CD8-positive, alpha-beta memory T cell (primary cell): ENCODE data around the gene RUSF1. TPM values are rescaled to one million over a fixed set of nuclear protein-coding genes. Genes with fewer than 3 reads are reported as not detected.
"Not testable (repeated sequence)": the region's sequence is repeated elsewhere in the genome, so short reads cannot be mapped to it uniquely, and the experiment has no call there.

Experiments used
- CTCF ChIA-PET: fragments of 350-600 bp; sonication (Branson Sonifier 250); formaldehyde crosslinking; loops from one replicate; lab custom pipeline; 2021; ENCODE audit warnings: antibody characterized with exemption; lab: Charles Lee
- POLR2A ChIA-PET: fragments of 350-600 bp; sonication (Branson Sonifier 250); formaldehyde crosslinking; loops from one replicate; lab custom pipeline; 2021; ENCODE audit warnings: antibody characterized with exemption; lab: Charles Lee
- DNase-seq, 5 donors: peaks; one replicate each; pipeline versions ENCODE4 v3.0.0 to v3.0.0-alpha.2; 2020 to 2022; ENCODE audit warnings: mixed read lengths in 1 of 5
- H3K27ac ChIP-seq: one replicate; pipeline ENCODE4 v1.7.0; 2013; ENCODE audit warnings: low read depth, mild to moderate bottlenecking, low read length, moderate library complexity
- H3K27me3 ChIP-seq: 2 replicates; pipeline ENCODE4 v1.7.0; 2013; ENCODE audit warnings: low read length, mild to moderate bottlenecking; ENCODE audit not compliant: insufficient read depth, poor library complexity, severe bottlenecking
- H3K36me3 ChIP-seq: 2 replicates; pipeline ENCODE4 v1.7.0; 2013; ENCODE audit warnings: mild to moderate bottlenecking, low read length, moderate library complexity; ENCODE audit not compliant: insufficient read depth
- H3K4me1 ChIP-seq: 2 replicates; pipeline ENCODE4 v1.7.0; 2013; ENCODE audit warnings: mild to moderate bottlenecking, low read length, moderate library complexity; ENCODE audit not compliant: insufficient read depth
- H3K4me3 ChIP-seq: 2 replicates; pipeline ENCODE4 v1.7.0; 2013; ENCODE audit warnings: mild to moderate bottlenecking, low read length
- H3K9me3 ChIP-seq: 2 replicates; pipeline ENCODE4 v1.7.0; 2013; ENCODE audit warnings: mild to moderate bottlenecking, low read length
- H3K27ac Mint-ChIP-seq, 8 donors: one replicate each; pipeline ENCODE4 v1.8.0; 2020 to 2021; ENCODE audit warnings: mixed read lengths in 8 of 8, mild to moderate bottlenecking in 6 of 8, inconsistent platforms in 3 of 8, moderate library complexity in 3 of 8
- H3K27me3 Mint-ChIP-seq, 2 donors: one replicate each; pipeline ENCODE4 v1.8.0; 2020 to 2021; ENCODE audit warnings: mixed read lengths in 2 of 2, mild to moderate bottlenecking in 1 of 2, moderate library complexity in 1 of 2
- H3K36me3 Mint-ChIP-seq, 3 donors: one replicate each; pipeline ENCODE4 v1.8.0; 2020 to 2021; ENCODE audit warnings: mixed read lengths in 3 of 3, inconsistent platforms in 1 of 3, mild to moderate bottlenecking in 1 of 3
- H3K4me1 Mint-ChIP-seq, 3 donors: one replicate each; pipeline ENCODE4 v1.8.0; 2020 to 2021; ENCODE audit warnings: mixed read lengths in 3 of 3, inconsistent platforms in 1 of 3, mild to moderate bottlenecking in 1 of 3
- H3K4me3 Mint-ChIP-seq, 7 donors: one replicate each; pipeline ENCODE4 v1.8.0; 2020 to 2021; ENCODE audit warnings: mixed read lengths in 7 of 7, mild to moderate bottlenecking in 6 of 7, moderate library complexity in 4 of 7, inconsistent platforms in 2 of 7
- H3K9me3 Mint-ChIP-seq, 5 donors: one replicate each; pipeline ENCODE4 v1.8.0; 2020 to 2022; ENCODE audit warnings: mixed read lengths in 5 of 5, mild to moderate bottlenecking in 3 of 5, moderate library complexity in 2 of 5, inconsistent platforms in 1 of 5
- polyA plus RNA-seq: library from polyadenylated mRNA; unstranded; fragments of 300-500 nt; fragmentation: Illumina TruSeq; gene quantifications from one replicate; pipeline ENCODE4 v1.2.3, GENCODE V29; 2021
- total RNA-seq, 2 experiments: library from RNA; stranded (reverse); gene quantifications; one replicate each; pipeline ENCODE4 v1.2.3, GENCODE V29; 2021

Gene RUSF1
- total and polyA plus RNA-seq, 3 experiments from 2014 or later = 22.2 to 46.1 (median 44.4) TPM

GRCh38 chr16:31484491-31485171, 23.6 kb downstream of the RUSF1 start:
- DNase-seq = no peak
- Mint-ChIP-seq H3K36me3 (peaks cover 0 to 2% (median 2%) of the 10 kb centered on the region in 3 donors), H3K27ac (no peak overlapping the region), H3K27me3 (peaks cover 0 to 2% of the 10 kb centered on the region in 2 donors), H3K4me3 (peak overlapping the region in 2 of 7 donors; percentile 37 to 50), H3K4me1 (peaks cover 2 to 17% (median 13%) of the 10 kb centered on the region in 3 donors), H3K9me3 (no peaks in the 10 kb centered on the region)
- no peak overlapping the region for H3K27ac ChIP-seq
- no peaks in the 10 kb centered on the region for H3K27me3 ChIP-seq
- CTCF ChIA-PET = interaction anchor here (0.9 kb wide), 1 partner anchor 24 kb away, joined by 6 read pairs; no protein-coding TSS in a partner anchor
- no peak overlapping the region for H3K4me3 ChIP-seq
- H3K9me3 ChIP-seq = no peaks in the 10 kb centered on the region
- H3K4me1 ChIP-seq = peaks cover 14% of the 10 kb centered on the region
- POLR2A ChIA-PET = no interaction called here
- H3K36me3 ChIP-seq = no peaks in the 10 kb centered on the region

GRCh38 chr16:31484048-31484447, 24.1 kb downstream of the RUSF1 start:
- H3K4me1 ChIP-seq = peaks cover 14% of the 10 kb centered on the region
- H3K9me3 ChIP-seq, H3K27me3 Mint-ChIP-seq, DNase-seq, POLR2A ChIA-PET, H3K4me3 Mint-ChIP-seq, H3K36me3 Mint-ChIP-seq, H3K9me3 Mint-ChIP-seq, H3K36me3 ChIP-seq, H3K27me3 ChIP-seq, H3K27ac ChIP-seq, CTCF ChIA-PET, H3K4me3 ChIP-seq, H3K27ac Mint-ChIP-seq: not testable (repeated sequence)
- H3K4me1 Mint-ChIP-seq = peaks cover 0 to 17% (median 13%) of the 10 kb centered on the region in 3 donors

GRCh38 chr16:31483081-31483480, 25.1 kb downstream of the RUSF1 start, which contains the start of gene SLC5A2:
Gene SLC5A2 (plus strand): TSS chr16:31483123. CDS start chr16:31483137, 14 bp downstream.
- Histone ChIP-seq H3K4me1 (peaks cover 14% of the 10 kb centered on the region), H3K27me3 (no peaks in the 10 kb centered on the region), H3K9me3 (no peaks in the 10 kb centered on the region), H3K27ac (no peak within 1 kb of the TSS), H3K36me3 (no peaks in the 10 kb centered on the region), H3K4me3 (no peak within 1 kb of the TSS)
- Mint-ChIP-seq H3K27me3 (peaks cover 0 to 4% of the 10 kb centered on the region in 2 donors), H3K4me3 (peak within 1 kb of the TSS in 2 of 7 donors; percentile 34 to 66), H3K9me3 (no peaks in the 10 kb centered on the region), H3K36me3 (peaks cover 0 to 2% (median 2%) of the 10 kb centered on the region in 3 donors), H3K27ac (peak within 1 kb of the TSS in 1 of 8 donors; percentile 12), H3K4me1 (peaks cover 0 to 18% (median 14%) of the 10 kb centered on the region in 3 donors)
- ChIA-PET POLR2A (no interaction called here), CTCF (no interaction called here)
- no peak for DNase-seq

GRCh38 chr16:31480851-31481536, 27.2 kb downstream of the RUSF1 start:
- Histone ChIP-seq H3K9me3 (no peaks in the 10 kb centered on the region), H3K27me3 (no peaks in the 10 kb centered on the region), H3K36me3 (no peaks in the 10 kb centered on the region), H3K27ac (no peak overlapping the region), H3K4me1 (peaks cover 6% of the 10 kb centered on the region), H3K4me3 (no peak overlapping the region)
- H3K27me3 Mint-ChIP-seq = peaks cover 0 to 4% of the 10 kb centered on the region in 2 donors
- POLR2A ChIA-PET = no interaction called here
- DNase-seq = no peak
- peaks cover 6 to 21% (median 9%) of the 10 kb centered on the region in 3 donors for H3K4me1 Mint-ChIP-seq
- no peak overlapping the region for H3K27ac Mint-ChIP-seq
- CTCF ChIA-PET = interaction anchor here (1.2 kb wide), 1 partner anchor 10 kb away, joined by 3 read pairs; no protein-coding TSS in a partner anchor
- H3K9me3 Mint-ChIP-seq = no peaks in the 10 kb centered on the region
- peaks cover 0 to 2% (median 2%) of the 10 kb centered on the region in 3 donors for H3K36me3 Mint-ChIP-seq
- no peak overlapping the region for H3K4me3 Mint-ChIP-seq

- H3K36me3 Mint-ChIP-seq = peaks cover 0 to 2% (median 2%) of the 10 kb centered on the region in 3 donors
- Histone ChIP-seq H3K27ac (no peak overlapping the region), H3K9me3 (no peaks in the 10 kb centered on the region), H3K27me3 (no peaks in the 10 kb centered on the region), H3K36me3 (no peaks in the 10 kb centered on the region), H3K4me1 (peaks cover 4% of the 10 kb centered on the region), H3K4me3 (no peak overlapping the region)
- H3K4me1 Mint-ChIP-seq = peaks cover 6 to 21% (median 11%) of the 10 kb centered on the region in 3 donors
- no peak for DNase-seq
- ChIA-PET POLR2A (no interaction called here), CTCF (interaction anchor here (0.6 to 1.0 kb wide), 2 partner anchors 19 to 34 kb away, joined by 3 read pairs; no protein-coding TSS in a partner anchor)
- no peaks in the 10 kb centered on the region for H3K9me3 Mint-ChIP-seq
- H3K27ac Mint-ChIP-seq = peak overlapping the region in 1 of 8 donors; percentile 51
- peak overlapping the region in 1 of 7 donors; percentile 14 for H3K4me3 Mint-ChIP-seq
- H3K27me3 Mint-ChIP-seq = peaks cover 0 to 4% of the 10 kb centered on the region in 2 donors
Measured at GRCh38 chr16:31479751-31480150, 28.4 kb downstream of the RUSF1 start.

GRCh38 chr16:31478956-31479355, 29.2 kb downstream of the RUSF1 start:
- POLR2A ChIA-PET = interaction anchor here (2.9 kb wide), 1 partner anchor 9 kb away, joined by 16 read pairs; no protein-coding TSS in a partner anchor
- Mint-ChIP-seq H3K4me1 (peaks cover 6 to 21% (median 11%) of the 10 kb centered on the region in 3 donors), H3K27ac (peak overlapping the region in 1 of 8 donors; percentile 55), H3K36me3 (peaks cover 0 to 2% (median 2%) of the 10 kb centered on the region in 3 donors), H3K9me3 (no peaks in the 10 kb centered on the region), H3K4me3 (peak overlapping the region in 2 of 7 donors; percentile 32 to 50), H3K27me3 (peaks cover 0 to 8% of the 10 kb centered on the region in 2 donors)
- no peak overlapping the region for H3K4me3 ChIP-seq
- H3K4me1 ChIP-seq = peaks cover 4% of the 10 kb centered on the region
- no peak for DNase-seq
- CTCF ChIA-PET = interaction anchor here (5.3 kb wide), 1 partner anchor 20 kb away, joined by 23 read pairs; the partner anchor contains the start of gene ARMC5
- no peaks in the 10 kb centered on the region for H3K9me3 ChIP-seq
- H3K27me3 ChIP-seq = no peaks in the 10 kb centered on the region
- H3K27ac ChIP-seq = no peak overlapping the region
- no peaks in the 10 kb centered on the region for H3K36me3 ChIP-seq

GRCh38 chr16:31477220-31478216, 30.7 kb downstream of the RUSF1 start:
- DNase-seq = peak in 3 of 5 donors; percentile 46 to 65 (median 48)
- peak overlapping the region; percentile 41 for H3K4me3 ChIP-seq
- peaks cover 9 to 20% of the 10 kb centered on the region in 2 donors for H3K27me3 Mint-ChIP-seq
- POLR2A ChIA-PET = interaction anchor here (1.1 to 2.9 kb wide), 3 partner anchors 10 to 18 kb away, joined by 3 to 16 read pairs (median 11); partner anchors contain the start of gene ARMC5
- H3K27ac ChIP-seq = peak overlapping the region; percentile 51
- peaks cover 4% of the 10 kb centered on the region for H3K27me3 ChIP-seq
- CTCF ChIA-PET = interaction anchor here (1.7 to 5.3 kb wide), 2 partner anchors 18 to 30 kb away, joined by 4 to 23 read pairs; partner anchors contain the start of genes ARMC5 and RUSF1
- H3K4me3 Mint-ChIP-seq = peak overlapping the region; percentile 63 to 94 (median 88)
- no peaks in the 10 kb centered on the region for H3K9me3 ChIP-seq
- peak overlapping the region in 5 of 8 donors; percentile 29 to 86 (median 53) for H3K27ac Mint-ChIP-seq
- H3K36me3 Mint-ChIP-seq = peaks cover 0 to 2% (median 2%) of the 10 kb centered on the region in 3 donors
- H3K9me3 Mint-ChIP-seq = no peaks in the 10 kb centered on the region
- no peaks in the 10 kb centered on the region for H3K36me3 ChIP-seq
- peaks cover 6 to 26% (median 16%) of the 10 kb centered on the region in 3 donors for H3K4me1 Mint-ChIP-seq
- peaks cover 4% of the 10 kb centered on the region for H3K4me1 ChIP-seq
